ENCODE results near the gene OXCT1.

OXCT1 gene

DNA sequence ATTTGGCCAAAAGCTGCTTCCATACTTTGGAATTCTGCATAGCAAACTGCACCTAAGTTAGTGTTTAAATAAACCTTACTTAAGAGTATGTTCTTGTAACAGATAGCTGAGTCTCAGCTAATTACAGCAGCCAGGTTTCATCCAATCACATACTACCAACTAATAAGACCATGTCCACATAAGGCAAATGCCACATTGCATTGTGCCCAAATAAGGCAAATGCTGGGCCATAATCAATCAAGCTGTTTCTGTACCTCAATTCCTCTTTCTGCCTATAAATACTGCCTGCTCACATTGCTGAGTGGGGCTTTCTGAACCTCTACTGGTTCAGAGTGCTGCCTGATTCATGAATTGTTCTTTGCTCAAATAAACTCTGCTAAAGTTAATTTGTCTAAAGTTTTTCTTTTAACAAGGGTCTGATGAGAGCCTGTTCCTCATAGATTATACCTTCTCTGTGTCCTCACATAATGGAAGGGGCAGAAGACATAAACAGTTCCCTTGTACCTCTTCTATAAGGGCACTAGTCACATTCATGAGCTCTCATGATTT is 4.4 kb upstream of the OXCT1 start:
- no peak overlapping the region for H3K4me3 ChIP-seq (ENCODE audit: low read length)
- no peak for TF ChIP-seq CTCF (IDR thresholded peaks at IDR 0.05; ENCODE audit: insufficient read depth, low read depth, low read length, missing control alignments)
- DNase-seq (ENCODE audit: low read depth) = no peak

- peak; percentile 53 for DNase-seq (ENCODE audit: low read depth)
- no peak overlapping the region for H3K4me3 ChIP-seq (ENCODE audit: low read length)
- no peak for TF ChIP-seq CTCF (IDR thresholded peaks at IDR 0.05; ENCODE audit: insufficient read depth, low read depth, low read length, missing control alignments)
These were observed 1.6 kb upstream of the OXCT1 start for GRCh38 chr5:41871852-41872251.

DNA sequence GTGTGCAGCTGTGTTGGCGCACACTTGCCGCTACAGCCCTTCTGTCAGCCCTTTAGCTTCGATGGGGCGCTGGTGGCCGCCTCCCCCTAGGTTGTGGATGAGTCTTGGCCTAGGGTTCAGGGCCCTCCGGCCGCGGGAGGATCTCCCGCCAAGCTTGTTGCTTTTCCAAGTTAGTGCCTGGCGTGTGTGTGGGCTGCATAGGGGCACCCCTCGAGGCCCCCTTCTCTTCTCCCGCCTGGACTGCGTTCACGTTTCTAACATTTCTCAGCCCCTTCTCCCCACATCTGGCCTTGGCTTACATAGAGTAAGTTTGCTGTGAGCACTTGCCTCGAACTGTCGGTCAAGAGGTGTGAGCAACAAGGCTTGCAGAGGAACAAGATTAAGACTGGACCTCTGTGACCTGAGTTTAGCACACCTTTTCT is 413 bp upstream of the OXCT1 start:
- no peak for DNase-seq (ENCODE audit: low read depth)
- TF ChIP-seq CTCF (IDR thresholded peaks at IDR 0.05; ENCODE audit: insufficient read depth, low read depth, low read length, missing control alignments) = no peak
- H3K4me3 ChIP-seq (ENCODE audit: low read length) = peak overlapping the region; percentile 86

- TF ChIP-seq CTCF (IDR thresholded peaks at IDR 0.05; ENCODE audit: insufficient read depth, low read depth, low read length, missing control alignments) = no peak
- DNase-seq (ENCODE audit: low read depth) = peak; percentile 42
- peak overlapping the region; percentile 86 for H3K4me3 ChIP-seq (ENCODE audit: low read length)
These were observed 988 bp downstream of the OXCT1 start for GRCh38 chr5:41869151-41869723.

DNA sequence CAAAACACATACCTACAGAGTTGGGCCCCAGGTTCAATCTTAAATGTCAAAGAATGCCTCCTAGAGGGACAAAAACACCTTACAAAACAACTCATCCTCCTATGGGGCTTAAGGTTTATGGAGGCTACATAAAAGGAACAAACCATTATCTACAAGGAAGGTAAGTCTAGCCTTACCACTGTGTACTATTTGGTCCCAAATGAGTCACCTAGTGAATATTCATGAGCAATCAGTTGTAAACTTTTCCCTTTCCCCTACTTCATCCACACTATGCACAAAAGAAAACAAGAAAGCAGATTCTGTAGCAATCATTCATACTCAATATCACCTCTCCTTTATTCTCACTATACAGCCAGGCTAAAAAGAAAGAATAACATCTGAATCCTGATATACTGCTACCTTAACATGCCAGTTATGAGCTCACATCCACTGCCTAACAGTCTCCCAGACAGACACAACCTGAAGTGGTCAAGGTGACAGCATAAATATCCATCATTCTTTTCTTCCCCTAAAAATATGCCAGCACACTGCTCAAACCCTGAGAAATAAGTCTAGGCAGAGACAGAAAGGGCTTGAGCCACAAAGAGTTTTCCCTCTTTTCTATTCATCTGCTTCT is 6.2 kb downstream of the OXCT1 start:
- DNase-seq (ENCODE audit: low read depth) = peak; percentile 41
- H3K4me3 ChIP-seq (ENCODE audit: low read length) = no peak overlapping the region
- TF ChIP-seq CTCF (IDR thresholded peaks at IDR 0.05; ENCODE audit: insufficient read depth, low read depth, low read length, missing control alignments) = no peak

DNA sequence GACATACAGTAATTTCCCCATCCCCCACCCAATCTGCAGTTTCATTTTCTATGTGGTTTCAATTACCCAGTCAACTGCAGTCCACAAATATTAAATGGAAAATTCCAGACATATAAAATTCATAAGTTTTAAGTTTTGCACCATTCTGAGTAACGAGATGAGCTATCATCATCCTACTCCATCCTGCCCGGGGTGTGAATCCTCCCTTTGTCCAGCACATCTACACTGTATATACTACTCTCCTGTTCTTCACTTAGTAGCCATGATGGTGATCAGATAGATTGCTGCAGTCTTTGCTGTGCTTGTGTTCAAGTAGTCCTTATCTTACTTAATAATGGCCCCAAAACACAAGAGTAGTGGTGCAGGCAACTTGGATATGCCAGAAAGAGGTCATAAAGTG is 11.3 kb downstream of the OXCT1 start:
- DNase-seq (ENCODE audit: low read depth) = no peak
- no peak overlapping the region for H3K4me3 ChIP-seq (ENCODE audit: low read length)
- TF ChIP-seq CTCF (IDR thresholded peaks at IDR 0.05; ENCODE audit: insufficient read depth, low read depth, low read length, missing control alignments) = no peak

DNA sequence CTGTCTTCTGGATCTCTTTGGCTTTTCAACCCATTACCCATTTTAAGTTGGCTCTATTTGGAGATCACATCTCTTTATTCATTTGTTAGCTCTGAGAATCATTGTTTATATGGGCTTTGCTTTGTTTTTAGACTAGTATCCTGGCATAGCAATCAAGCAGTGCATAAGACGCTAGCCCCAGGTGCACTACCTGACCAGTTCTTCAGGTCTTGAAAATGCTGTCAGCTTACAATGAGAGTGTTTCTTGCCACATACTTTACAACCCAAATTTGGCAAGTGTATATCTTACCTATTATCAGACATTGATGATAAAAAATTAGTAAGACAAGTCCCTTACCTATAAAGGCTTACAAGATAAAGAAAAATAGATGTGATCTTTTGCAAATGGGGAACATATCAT is 12.2 kb downstream of the OXCT1 start:
- DNase-seq (ENCODE audit: low read depth) = peak; percentile 53
- no peak overlapping the region for H3K4me3 ChIP-seq (ENCODE audit: low read length)
- TF ChIP-seq CTCF (IDR thresholded peaks at IDR 0.05; ENCODE audit: insufficient read depth, low read depth, low read length, missing control alignments) = no peak

All from epithelial cell of esophagus (primary cell).